SK-N-SH (cell line): Measurements from ENCODE around the gene ENDOG. TPM values are rescaled to one million over a fixed set of nuclear protein-coding genes. Genes with fewer than 3 reads are reported as not detected.

Experiments
- CTCF ChIA-PET: fragments of 300-600, 350-600 bp; formaldehyde crosslinking; extraction: SDS; loops from one replicate; lab custom pipeline; 2021; lab: Yijun Ruan, JAX
- POLR2A ChIA-PET: fragments of 350-600 bp; sonication (Branson Sonifier 250); formaldehyde crosslinking; extraction: SDS; loops from one replicate; lab custom pipeline; 2020; ENCODE audit warnings: antibody characterized with exemption, inconsistent platforms; lab: Yijun Ruan, JAX
- DNase-seq: peaks from one replicate; pipeline ENCODE4 v3.0.0; 2012
- H2AFZ ChIP-seq: fragments of 200-600 bp; sonication (generic); 2 replicates; pipeline ENCODE4 v1.8.1; 2016; ENCODE audit warnings: antibody characterized with exemption, mild to moderate bottlenecking, low read depth
- H3F3A ChIP-seq: fragments of 200-600 bp; sonication (generic); replicated peaks from 2 replicates; pipeline ENCODE3; 2016; ENCODE audit warnings: antibody characterized with exemption, mild to moderate bottlenecking; ENCODE audit not compliant: insufficient read depth
- H3K27ac ChIP-seq, 2 experiments: fragments of 200-500 bp in 1 of 2; fragments of 200-600 bp in 1 of 2; sonication (Bioruptor generic) in 1 of 2; sonication (generic), shearing (Covaris generic) in 1 of 2; 2 replicates each; pipeline versions ENCODE4 v1.5.1 to v1.6.1; 2014 to 2016; ENCODE audit warnings: low read depth in 2 of 2, inconsistent platforms in 1 of 2, low read length in 1 of 2, mild to moderate bottlenecking in 1 of 2, mixed read lengths in 1 of 2
- H3K27me3 ChIP-seq: fragments of 200-600 bp; sonication (generic), shearing (Covaris generic); 2 replicates; pipeline ENCODE4 v1.6.1; 2016; ENCODE audit warnings: mixed run types; ENCODE audit not compliant: insufficient read depth
- H3K36me3 ChIP-seq, 2 experiments: fragments of 200-500 bp in 1 of 2; fragments of 200-600 bp in 1 of 2; sonication (Bioruptor generic) in 1 of 2; sonication (generic) in 1 of 2; replicated peaks in 1 of 2; 2 replicates each; pipeline versions ENCODE3 to v1.5.1; 2014 to 2016; ENCODE audit warnings: low read length in 1 of 2, mild to moderate bottlenecking in 1 of 2; ENCODE audit not compliant: insufficient read depth in 2 of 2, control insufficient read depth in 1 of 2
- H3K4me1 ChIP-seq, 2 experiments: fragments of 200-500 bp in 1 of 2; fragments of 200-600 bp in 1 of 2; sonication (Bioruptor generic) in 1 of 2; sonication (generic), shearing (Covaris generic) in 1 of 2; 2 replicates each; pipeline versions ENCODE4 v1.5.1 to v1.6.1; 2014 to 2016; ENCODE audit warnings: low read depth in 1 of 2, low read length in 1 of 2, mixed run types in 1 of 2; ENCODE audit not compliant: insufficient read depth in 2 of 2, control insufficient read depth in 1 of 2
- H3K4me2 ChIP-seq: fragments of 200-600 bp; sonication (generic), shearing (Covaris generic); 2 replicates; pipeline ENCODE4 v1.6.1; 2017; ENCODE audit warnings: mixed run types
- H3K4me3 ChIP-seq, 2 experiments: fragments of 200-500 bp in 1 of 2; fragments of 200-600 bp in 1 of 2; sonication (Bioruptor generic) in 1 of 2; sonication (generic), shearing (Covaris generic) in 1 of 2; 2 replicates each; pipeline versions ENCODE4 v1.5.1 to v1.8.1; 2014 to 2016; ENCODE audit warnings: low read depth in 2 of 2, inconsistent platforms in 1 of 2, low read length in 1 of 2, mild to moderate bottlenecking in 1 of 2, mixed read lengths in 1 of 2, moderate library complexity in 1 of 2
- H3K79me2 ChIP-seq: fragments of 200-600 bp; sonication (generic); 2 replicates; pipeline ENCODE4 v1.8.1; 2017; ENCODE audit warnings: mild to moderate bottlenecking; ENCODE audit not compliant: insufficient read depth
- H3K9ac ChIP-seq: fragments of 200-600 bp; sonication (generic); 2 replicates; pipeline ENCODE4 v1.6.1; 2017; ENCODE audit warnings: mixed run types
- H3K9me2 ChIP-seq: fragments of 200-600 bp; sonication (generic); 2 replicates; pipeline ENCODE4 v1.6.1; 2017; ENCODE audit warnings: mixed run types
- H3K9me3 ChIP-seq: fragments of 200-600 bp; sonication (generic); 2 replicates; pipeline ENCODE4 v1.6.1; 2017; ENCODE audit warnings: mixed run types, mild to moderate bottlenecking, moderate library complexity
- H4K20me1 ChIP-seq: fragments of 200-600 bp; sonication (generic); 2 replicates; pipeline ENCODE4 v1.6.1; 2017; ENCODE audit warnings: mild to moderate bottlenecking, mixed run types; ENCODE audit not compliant: insufficient read depth
- ELF1 ChIP-seq: IDR thresholded peaks from 2 replicates; pipeline ENCODE4 v1.4.0; 2012
- EZH2phosphoT487 ChIP-seq: fragments of 200-600 bp; sonication (generic); IDR thresholded peaks from 2 replicates; pipeline ENCODE4 v1.6.1; 2017; ENCODE audit warnings: low read depth, mixed run types, mild to moderate bottlenecking, antibody characterized with exemption, moderate library complexity, borderline replicate concordance
- FOXM1 ChIP-seq: IDR thresholded peaks from 2 replicates; pipeline ENCODE4 v1.4.0; 2012; ENCODE audit warnings: low read depth, mild to moderate bottlenecking
- GABPA ChIP-seq: IDR thresholded peaks from 2 replicates; pipeline ENCODE4 v1.4.0; 2012; ENCODE audit warnings: low read depth, mild to moderate bottlenecking
- IRF3 ChIP-seq: fragments of 150-350 bp; IDR thresholded peaks from 2 replicates; pipeline ENCODE4 v1.6.1; 2016; ENCODE audit warnings: mild to moderate bottlenecking, low read depth, low read length
- MEF2A ChIP-seq: IDR thresholded peaks from 2 replicates; pipeline ENCODE4 v1.4.0; 2012; ENCODE audit warnings: low read depth, borderline replicate concordance
- NFIC ChIP-seq: IDR thresholded peaks from 2 replicates; pipeline ENCODE4 v1.4.0; 2012; ENCODE audit warnings: borderline replicate concordance
- NRF1 ChIP-seq: IDR thresholded peaks from 2 replicates; pipeline ENCODE4 v1.6.1; 2012; ENCODE audit warnings: low read depth, mild to moderate bottlenecking, low read length
- POLR2AphosphoS5 ChIP-seq: IDR thresholded peaks from 2 replicates; pipeline ENCODE4 v1.6.1; 2012; ENCODE audit warnings: low read depth, low read length
- RCOR1 ChIP-seq: fragments of 150-350 bp; IDR thresholded peaks from 2 replicates; pipeline ENCODE4 v1.6.1; 2017; ENCODE audit warnings: antibody characterized with exemption, low read length
- REST ChIP-seq: IDR thresholded peaks from 2 replicates; pipeline ENCODE4 v1.6.1; 2012; ENCODE audit warnings: mild to moderate bottlenecking, low read depth, low read length, moderate library complexity
- RFX5 ChIP-seq: IDR thresholded peaks from 2 replicates; pipeline ENCODE4 v1.6.1; 2012; ENCODE audit warnings: mild to moderate bottlenecking, improper control_type of control experiment, low read length
- SIN3A ChIP-seq: IDR thresholded peaks from 2 replicates; pipeline ENCODE4 v1.6.1; 2012; ENCODE audit warnings: low read depth, mild to moderate bottlenecking, low read length, moderate library complexity, borderline replicate concordance
- TAF1 ChIP-seq: IDR thresholded peaks from 2 replicates; pipeline ENCODE4 v1.6.1; 2012; ENCODE audit warnings: low read depth, mild to moderate bottlenecking, low read length, moderate library complexity, borderline replicate concordance
- USF2 ChIP-seq: fragments of 150-350 bp; IDR thresholded peaks from 2 replicates; pipeline ENCODE4 v1.6.1; 2017; ENCODE audit warnings: antibody characterized with exemption, low read length, low read depth, borderline replicate concordance
- WGBS: methylation state at CpG from one replicate; pipeline ENCODE4 v1.1.6; 2017; ENCODE audit warnings: low lambda C conversion rate; 5-methylcytosine and 5-hydroxymethylcytosine counted together
- polyA plus RNA-seq, 3 experiments: library from polyadenylated mRNA; depleted of rRNA; stranded (reverse); fragments of >200 nt; gene quantifications; 2 replicates each; pipeline ENCODE4 v1.2.3, GENCODE V29; 2012
- TF ChIP-seq, protein P1 (sequence below): fragments of 200-600 bp; sonication (generic); IDR thresholded peaks from 2 replicates; pipeline ENCODE4 v1.6.1; 2017; ENCODE audit warnings: antibody characterized with exemption, mild to moderate bottlenecking, moderate library complexity
- TF ChIP-seq, protein P2 (sequence below): IDR thresholded peaks from 2 replicates; pipeline ENCODE4 v1.4.0; 2012; ENCODE audit warnings: low read depth, borderline replicate concordance

The ENDOG gene
- polyA plus RNA-seq, 1 of the 3 experiments (the other 2 are of a cell fraction) = 26.6 TPM

DNA sequence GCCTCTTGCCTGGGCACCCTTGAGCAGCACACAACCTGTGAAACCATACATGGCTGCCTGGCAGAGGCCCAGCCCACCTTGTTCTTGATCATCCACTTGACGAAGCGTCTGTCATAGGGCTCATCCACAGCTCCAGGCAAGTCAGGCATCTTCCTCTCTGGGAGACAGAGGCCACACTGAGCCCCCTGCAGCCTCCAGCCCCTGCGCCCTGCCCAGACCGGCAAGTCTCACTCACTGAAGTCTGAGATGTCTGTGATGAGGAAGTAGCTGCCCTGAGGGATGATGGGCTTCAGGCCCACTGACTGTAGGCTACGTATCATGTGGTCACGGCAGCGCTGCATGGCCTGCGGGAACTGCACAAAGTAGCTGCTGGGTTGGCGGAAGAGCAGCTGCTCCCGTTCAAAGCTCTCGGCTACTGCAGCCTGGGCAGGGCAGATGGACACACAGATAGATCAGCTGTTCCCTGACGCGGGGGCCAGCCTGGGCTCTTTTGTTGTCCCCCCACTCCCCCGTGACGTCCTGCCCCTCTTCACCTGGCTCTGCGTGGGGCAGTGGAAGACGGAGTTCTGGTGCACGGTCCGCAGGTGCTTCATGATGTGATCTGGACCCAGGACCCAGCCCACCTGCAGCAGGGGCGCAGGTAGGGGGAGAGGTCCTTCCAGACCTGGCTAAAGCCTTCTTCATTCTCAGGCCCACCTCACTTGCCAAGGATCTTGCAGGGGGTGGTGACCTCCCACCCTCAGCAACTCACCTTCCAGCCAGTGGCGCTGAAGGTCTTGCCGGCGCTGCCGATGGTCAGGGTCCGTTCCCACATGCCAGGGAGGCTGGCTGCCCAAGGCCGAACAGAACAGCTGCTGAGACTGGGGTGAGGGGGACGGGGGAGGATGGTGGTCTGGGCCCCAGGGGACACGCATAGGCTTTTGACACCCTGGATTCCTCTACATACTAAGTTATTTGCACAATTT lies 17.2 kb downstream of the ENDOG start:
- Histone ChIP-seq H3K27me3 (no peaks in the 10 kb centered on the region), H3K27ac (no peak overlapping the region), H3F3A (no peaks in the 10 kb centered on the region), H3K36me3 (no peaks in the 10 kb centered on the region), H3K9me2 (no peaks in the 10 kb centered on the region), H3K79me2 (no peaks in the 10 kb centered on the region), H3K4me3 (no peak overlapping the region), H4K20me1 (no peaks in the 10 kb centered on the region), H2AFZ (no peak overlapping the region), H3K9ac (no peak overlapping the region), H3K4me1 (no peaks in the 10 kb centered on the region), H3K4me2 (no peak overlapping the region), H3K9me3 (no peaks in the 10 kb centered on the region)
- WGBS = 95% methylated on average over 22 of the region's 28 CpGs
- DNase-seq = no peak
- CTCF ChIA-PET = interaction anchor here (1.3 kb wide), 1 partner anchor 9 kb away, joined by 3 read pairs; no protein-coding TSS in a partner anchor
- POLR2A ChIA-PET = no interaction called here
- no peak for TF ChIP-seq GABPA
- no peak for TF ChIP-seq EZH2phosphoT487
- no peak for TF ChIP-seq REST
- TF ChIP-seq NFIC = no peak
- TF ChIP-seq NRF1 = no peak
- TF ChIP-seq ELF1 = no peak
- no peak for TF ChIP-seq TAF1
- no peak for TF ChIP-seq SIN3A
- TF ChIP-seq, protein P1, sequence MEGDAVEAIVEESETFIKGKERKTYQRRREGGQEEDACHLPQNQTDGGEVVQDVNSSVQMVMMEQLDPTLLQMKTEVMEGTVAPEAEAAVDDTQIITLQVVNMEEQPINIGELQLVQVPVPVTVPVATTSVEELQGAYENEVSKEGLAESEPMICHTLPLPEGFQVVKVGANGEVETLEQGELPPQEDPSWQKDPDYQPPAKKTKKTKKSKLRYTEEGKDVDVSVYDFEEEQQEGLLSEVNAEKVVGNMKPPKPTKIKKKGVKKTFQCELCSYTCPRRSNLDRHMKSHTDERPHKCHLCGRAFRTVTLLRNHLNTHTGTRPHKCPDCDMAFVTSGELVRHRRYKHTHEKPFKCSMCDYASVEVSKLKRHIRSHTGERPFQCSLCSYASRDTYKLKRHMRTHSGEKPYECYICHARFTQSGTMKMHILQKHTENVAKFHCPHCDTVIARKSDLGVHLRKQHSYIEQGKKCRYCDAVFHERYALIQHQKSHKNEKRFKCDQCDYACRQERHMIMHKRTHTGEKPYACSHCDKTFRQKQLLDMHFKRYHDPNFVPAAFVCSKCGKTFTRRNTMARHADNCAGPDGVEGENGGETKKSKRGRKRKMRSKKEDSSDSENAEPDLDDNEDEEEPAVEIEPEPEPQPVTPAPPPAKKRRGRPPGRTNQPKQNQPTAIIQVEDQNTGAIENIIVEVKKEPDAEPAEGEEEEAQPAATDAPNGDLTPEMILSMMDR = no peak
- no peak for TF ChIP-seq FOXM1
- no peak for TF ChIP-seq RFX5
- TF ChIP-seq POLR2AphosphoS5 = no peak
- no peak for TF ChIP-seq RCOR1
- no peak for TF ChIP-seq USF2
- no peak for TF ChIP-seq MEF2A
- no peak for TF ChIP-seq IRF3
- TF ChIP-seq, protein P2, sequence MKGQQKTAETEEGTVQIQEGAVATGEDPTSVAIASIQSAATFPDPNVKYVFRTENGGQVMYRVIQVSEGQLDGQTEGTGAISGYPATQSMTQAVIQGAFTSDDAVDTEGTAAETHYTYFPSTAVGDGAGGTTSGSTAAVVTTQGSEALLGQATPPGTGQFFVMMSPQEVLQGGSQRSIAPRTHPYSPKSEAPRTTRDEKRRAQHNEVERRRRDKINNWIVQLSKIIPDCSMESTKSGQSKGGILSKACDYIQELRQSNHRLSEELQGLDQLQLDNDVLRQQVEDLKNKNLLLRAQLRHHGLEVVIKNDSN = no peak
